WTC11 (cell line): ENCODE data around the gene MEIG1. TPM values are rescaled to one million over a fixed set of nuclear protein-coding genes. Genes with fewer than 3 reads are reported as not detected.

ENCODE experiments used
- ATAC-seq: fragments of 200-7000 bp; cut with Tn5 transposase; 2 replicates; pipeline ENCODE4 v1.10.0; 2021; ENCODE audit warnings: mild to moderate bottlenecking, moderate library complexity
- CTCF ChIA-PET: fragments of 300-600 bp; sonication (Branson Sonifier 250); formaldehyde crosslinking; loops from one replicate; lab custom pipeline; 2021; ENCODE audit warnings: antibody characterized with exemption; lab: Charles Lee
- POLR2A ChIA-PET: fragments of 350-600 bp; sonication (Branson Sonifier 250); formaldehyde crosslinking; loops from one replicate; lab custom pipeline; 2021; ENCODE audit warnings: antibody characterized with exemption; lab: Charles Lee
- DNase-seq: peaks from one replicate; pipeline ENCODE4 v3.0.0; 2021; ENCODE audit warnings: low spot score
- H3K27ac Mint-ChIP-seq: 2 replicates; pipeline ENCODE4 v1.8.0; 2021; ENCODE audit warnings: mixed read lengths
- H3K27me3 Mint-ChIP-seq: 2 replicates; pipeline ENCODE4 v1.8.0; 2021; ENCODE audit warnings: low read depth, mild to moderate bottlenecking, moderate library complexity, mixed read lengths
- H3K36me3 Mint-ChIP-seq: 2 replicates; pipeline ENCODE4 v1.8.0; 2021; ENCODE audit warnings: mixed read lengths
- H3K4me1 Mint-ChIP-seq: 2 replicates; pipeline ENCODE4 v1.8.0; 2022; ENCODE audit warnings: mixed read lengths
- H3K4me3 Mint-ChIP-seq: 2 replicates; pipeline ENCODE4 v1.8.0; 2021; ENCODE audit warnings: mild to moderate bottlenecking, moderate library complexity, mixed read lengths
- H3K9me3 Mint-ChIP-seq: 2 replicates; pipeline ENCODE4 v1.8.0; 2021; ENCODE audit warnings: mixed read lengths
- CBFB ChIP-seq: sonication (generic); formaldehyde crosslinking; IDR thresholded peaks from 2 replicates; pipeline ENCODE4 v1.8.1; 2022; ENCODE audit warnings: mild to moderate bottlenecking, low read depth, missing genetic modification reagents
- ELF4 ChIP-seq: sonication (generic); formaldehyde crosslinking; IDR thresholded peaks from 2 replicates; pipeline ENCODE4 v1.8.1; 2022; ENCODE audit warnings: low read depth, mild to moderate bottlenecking, moderate library complexity, missing genetic modification reagents
- FOXJ3 ChIP-seq: sonication (generic); formaldehyde crosslinking; IDR thresholded peaks from 2 replicates; pipeline ENCODE4 v1.9.0; 2021; ENCODE audit warnings: missing genetic modification reagents, mild to moderate bottlenecking, borderline replicate concordance
- GABPB1 ChIP-seq: sonication (generic); formaldehyde crosslinking; IDR thresholded peaks from 2 replicates; pipeline ENCODE4 v1.8.1; 2023; ENCODE audit warnings: mild to moderate bottlenecking, missing genetic modification reagents
- HMGA2 ChIP-seq: fragments of 250-450 bp; sonication (Bioruptor Pico); IDR thresholded peaks from 2 replicates; pipeline ENCODE4 v1.4.0; 2021; ENCODE audit warnings: mild to moderate bottlenecking, moderate library complexity
- IRF2 ChIP-seq: sonication (generic); formaldehyde crosslinking; IDR thresholded peaks from 2 replicates; pipeline ENCODE4 v1.8.0; 2022; ENCODE audit warnings: low read depth, missing genetic modification reagents, borderline replicate concordance
- KAT7 ChIP-seq: sonication (generic); formaldehyde crosslinking; IDR thresholded peaks from 2 replicates; pipeline ENCODE4 v1.8.1; 2023; ENCODE audit warnings: missing genetic modification reagents, mild to moderate bottlenecking, borderline replicate concordance
- MYBL2 ChIP-seq: sonication (generic); formaldehyde crosslinking; IDR thresholded peaks from 2 replicates; pipeline ENCODE4 v1.8.1; 2023; ENCODE audit warnings: mild to moderate bottlenecking, moderate library complexity, missing genetic modification reagents
- NR3C1 ChIP-seq: sonication (generic); formaldehyde crosslinking; conservative IDR thresholded peaks from 2 replicates; pipeline ENCODE4 v1.8.1; 2023; ENCODE audit warnings: low read depth, mild to moderate bottlenecking, missing genetic modification reagents
- PRRX2 ChIP-seq: fragments of 250-450 bp; sonication (Bioruptor Pico); IDR thresholded peaks from 2 replicates; pipeline ENCODE4 v1.8.0; 2021; ENCODE audit warnings: mild to moderate bottlenecking
- SOX15 ChIP-seq: fragments of 250-450 bp; sonication (Bioruptor Pico); IDR thresholded peaks from 2 replicates; pipeline ENCODE4 v1.9.0; 2021; ENCODE audit warnings: mild to moderate bottlenecking
- ZMAT4 ChIP-seq: fragments of 250-450 bp; sonication (Bioruptor Pico); IDR thresholded peaks from 2 replicates; pipeline ENCODE4 v1.9.0; 2021; ENCODE audit warnings: mild to moderate bottlenecking
- ZNF232 ChIP-seq: sonication (generic); formaldehyde crosslinking; IDR thresholded peaks from 2 replicates; pipeline ENCODE4 v1.8.0; 2022; ENCODE audit warnings: mild to moderate bottlenecking, missing genetic modification reagents
- ZNF281 ChIP-seq: sonication (generic); formaldehyde crosslinking; IDR thresholded peaks from 2 replicates; pipeline ENCODE4 v1.8.0; 2023; ENCODE audit warnings: mild to moderate bottlenecking, missing genetic modification reagents
- ZNF423 ChIP-seq: fragments of 250-450 bp; sonication (Bioruptor Pico); IDR thresholded peaks from 2 replicates; pipeline ENCODE4 v2.1.2; 2022; ENCODE audit warnings: mild to moderate bottlenecking, moderate library complexity
- ZNF671 ChIP-seq: fragments of 250-450 bp; sonication (Bioruptor Pico); IDR thresholded peaks from 2 replicates; pipeline ENCODE4 v1.8.0; 2021; ENCODE audit warnings: mild to moderate bottlenecking
- ZSCAN18 ChIP-seq: fragments of 250-450 bp; sonication (Bioruptor Pico); IDR thresholded peaks from 2 replicates; pipeline ENCODE4 v2.1.2; 2022; ENCODE audit warnings: mild to moderate bottlenecking, moderate library complexity
- total RNA-seq: library from RNA; stranded (reverse); gene quantifications from 3 replicates; pipeline ENCODE4 v1.2.3, GENCODE V29; 2021
- TF ChIP-seq, protein P1 (sequence below): sonication (generic); formaldehyde crosslinking; IDR thresholded peaks from 2 replicates; pipeline ENCODE4 v1.8.1; 2023; ENCODE audit warnings: mild to moderate bottlenecking, missing genetic modification reagents
- TF ChIP-seq, protein P2 (sequence below): sonication (generic); formaldehyde crosslinking; conservative IDR thresholded peaks from 2 replicates; pipeline ENCODE4 v1.8.1; 2022; ENCODE audit warnings: mild to moderate bottlenecking, missing genetic modification reagents
- TF ChIP-seq, protein P3 (sequence below): sonication (generic); formaldehyde crosslinking; IDR thresholded peaks from 2 replicates; pipeline ENCODE4 v1.8.0; 2022; ENCODE audit warnings: mild to moderate bottlenecking, missing genetic modification reagents

Gene MEIG1
- total RNA-seq, 1 experiment from 2014 or later = not detected

DNA sequence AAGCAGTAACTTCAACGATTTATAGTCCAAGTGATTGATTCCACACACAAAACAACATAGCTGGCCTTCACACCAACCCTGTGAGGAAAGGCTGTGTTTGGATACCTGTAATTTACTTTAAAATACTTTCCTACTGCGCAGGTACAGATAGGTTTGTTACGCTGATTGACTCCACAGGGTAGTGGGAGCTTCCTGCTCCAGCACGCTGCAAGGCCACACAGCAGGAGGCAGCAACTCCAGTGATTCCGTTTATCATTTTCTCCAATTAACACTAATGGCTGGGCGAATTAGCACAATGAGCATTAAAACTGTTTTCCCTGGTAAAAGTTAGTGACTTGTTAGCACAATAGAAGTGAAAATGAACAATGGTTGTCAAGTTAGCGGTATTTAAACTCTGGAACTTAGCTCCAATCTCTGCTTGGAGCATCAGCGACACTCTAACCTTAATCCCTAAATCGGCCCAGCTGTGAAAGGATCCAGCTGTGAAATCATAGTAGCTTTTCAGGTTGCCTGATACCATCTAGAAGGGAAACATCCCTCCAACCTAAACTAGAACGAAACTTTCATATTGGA, 6.3 kb upstream of the MEIG1 start (continued):
- TF ChIP-seq, protein P1, sequence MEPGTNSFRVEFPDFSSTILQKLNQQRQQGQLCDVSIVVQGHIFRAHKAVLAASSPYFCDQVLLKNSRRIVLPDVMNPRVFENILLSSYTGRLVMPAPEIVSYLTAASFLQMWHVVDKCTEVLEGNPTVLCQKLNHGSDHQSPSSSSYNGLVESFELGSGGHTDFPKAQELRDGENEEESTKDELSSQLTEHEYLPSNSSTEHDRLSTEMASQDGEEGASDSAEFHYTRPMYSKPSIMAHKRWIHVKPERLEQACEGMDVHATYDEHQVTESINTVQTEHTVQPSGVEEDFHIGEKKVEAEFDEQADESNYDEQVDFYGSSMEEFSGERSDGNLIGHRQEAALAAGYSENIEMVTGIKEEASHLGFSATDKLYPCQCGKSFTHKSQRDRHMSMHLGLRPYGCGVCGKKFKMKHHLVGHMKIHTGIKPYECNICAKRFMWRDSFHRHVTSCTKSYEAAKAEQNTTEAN (CRISPR knock-in tag) = no peak
- TF ChIP-seq, protein P2, sequence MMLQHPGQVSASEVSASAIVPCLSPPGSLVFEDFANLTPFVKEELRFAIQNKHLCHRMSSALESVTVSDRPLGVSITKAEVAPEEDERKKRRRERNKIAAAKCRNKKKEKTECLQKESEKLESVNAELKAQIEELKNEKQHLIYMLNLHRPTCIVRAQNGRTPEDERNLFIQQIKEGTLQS = no peak
- TF ChIP-seq PRRX2 (no peak), HMGA2 (CRISPR knock-in tag) (no peak), NR3C1 (CRISPR knock-in tag) (no peak), ELF4 (CRISPR knock-in tag) (no peak)

DNA sequence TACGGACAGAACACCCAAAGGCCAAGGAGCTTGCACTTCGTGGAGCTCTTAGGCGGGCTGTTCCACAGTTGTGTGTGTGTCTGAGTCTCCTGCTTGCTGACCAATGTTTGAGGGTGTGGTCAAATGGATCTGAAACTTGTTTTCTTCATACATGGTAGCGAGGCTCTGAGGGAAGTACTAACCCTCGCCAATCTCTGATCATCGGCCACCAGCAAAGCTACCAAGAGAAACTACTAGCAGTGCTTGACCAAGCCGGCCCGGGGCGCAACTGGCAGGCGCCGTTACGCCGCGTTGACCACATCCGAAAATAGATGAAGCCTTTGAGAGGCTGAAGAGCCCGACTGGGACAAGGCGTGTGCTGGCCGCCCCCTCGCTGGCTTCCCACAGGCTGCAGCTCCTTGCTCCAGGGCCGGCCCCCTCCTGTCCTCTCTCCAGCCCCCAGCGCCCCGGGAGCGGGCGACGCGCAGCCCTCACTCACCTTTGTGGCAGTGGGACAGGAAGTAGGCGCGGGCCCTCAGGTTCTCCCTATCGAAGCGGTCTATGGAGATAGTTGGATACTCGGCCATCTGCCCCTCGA, 5.7 kb upstream of the MEIG1 start:
- no peak for TF ChIP-seq ZNF423 (CRISPR knock-in tag)
- no peak for TF ChIP-seq ZMAT4
- TF ChIP-seq ZSCAN18 (CRISPR knock-in tag) = no peak
- Mint-ChIP-seq H3K27me3 (peaks cover 63% of the 10 kb centered on the region), H3K4me3 (peak overlapping the region; percentile 80), H3K36me3 (peaks cover 2% of the 10 kb centered on the region; the same call in 1 of the 2 replicates), H3K27ac (peak overlapping the region; percentile 87; the same call in 1 of the 2 replicates), H3K9me3 (peaks cover 3% of the 10 kb centered on the region; the same call in 1 of the 2 replicates), H3K4me1 (peaks cover 24% of the 10 kb centered on the region)
- peak; percentile 36 for ATAC-seq
- CTCF ChIA-PET = interaction anchor here (0.5 to 2.0 kb wide), 14 partner anchors 18 to 640 kb away, joined by 3 to 10 read pairs (median 4); partner anchors contain the start of genes CDNF, HSPA14, MSANTD7 and RPP38
- POLR2A ChIA-PET = interaction anchor here (0.5 to 2.7 kb wide), 3 partner anchors 75 to 129 kb away, joined by 5 to 15 read pairs (median 12); partner anchors contain the start of genes CDNF, HSPA14, MSANTD7 and SUV39H2
- DNase-seq = no peak

- peak within 1 kb of the TSS; percentile 87 for H3K27ac Mint-ChIP-seq
- ChIA-PET CTCF (interaction anchor here (0.6 to 2.0 kb wide), 7 partner anchors 27 to 640 kb away, joined by 3 to 10 read pairs (median 5); partner anchors contain the start of genes CDNF, HSPA14, MSANTD7 and SUV39H2), POLR2A (interaction anchor here (2.0 to 2.7 kb wide), 2 partner anchors 76 to 116 kb away, joined by 12 to 15 read pairs; partner anchors contain the start of genes CDNF, HSPA14, MSANTD7 and SUV39H2)
- peaks cover 24% of the 10 kb centered on the region for H3K4me1 Mint-ChIP-seq
- H3K9me3 Mint-ChIP-seq = peaks cover 3% of the 10 kb centered on the region; the same call in 1 of the 2 replicates
- peaks cover 70% of the 10 kb centered on the region for H3K27me3 Mint-ChIP-seq
- peak; percentile 85 for DNase-seq
- H3K36me3 Mint-ChIP-seq = no peaks in the 10 kb centered on the region
- ATAC-seq = peak; percentile 90
- peak within 1 kb of the TSS; percentile 80 for H3K4me3 Mint-ChIP-seq
- TF ChIP-seq GABPB1 (CRISPR knock-in tag) = peak; percentile 94
- TF ChIP-seq, protein P3, sequence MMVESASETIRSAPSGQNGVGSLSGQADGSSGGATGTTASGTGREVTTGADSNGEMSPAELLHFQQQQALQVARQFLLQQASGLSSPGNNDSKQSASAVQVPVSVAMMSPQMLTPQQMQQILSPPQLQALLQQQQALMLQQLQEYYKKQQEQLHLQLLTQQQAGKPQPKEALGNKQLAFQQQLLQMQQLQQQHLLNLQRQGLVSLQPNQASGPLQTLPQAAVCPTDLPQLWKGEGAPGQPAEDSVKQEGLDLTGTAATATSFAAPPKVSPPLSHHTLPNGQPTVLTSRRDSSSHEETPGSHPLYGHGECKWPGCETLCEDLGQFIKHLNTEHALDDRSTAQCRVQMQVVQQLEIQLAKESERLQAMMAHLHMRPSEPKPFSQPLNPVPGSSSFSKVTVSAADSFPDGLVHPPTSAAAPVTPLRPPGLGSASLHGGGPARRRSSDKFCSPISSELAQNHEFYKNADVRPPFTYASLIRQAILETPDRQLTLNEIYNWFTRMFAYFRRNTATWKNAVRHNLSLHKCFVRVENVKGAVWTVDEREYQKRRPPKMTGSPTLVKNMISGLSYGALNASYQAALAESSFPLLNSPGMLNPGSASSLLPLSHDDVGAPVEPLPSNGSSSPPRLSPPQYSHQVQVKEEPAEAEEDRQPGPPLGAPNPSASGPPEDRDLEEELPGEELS (CRISPR knock-in tag) = peak; percentile 63; the same call in 1 of the 2 replicates
- TF ChIP-seq FOXJ3 (CRISPR knock-in tag) = no peak
- no peak for TF ChIP-seq ZSCAN18 (CRISPR knock-in tag)
- 0 out of 2 replicates have a peak, but pooled peaks have one; percentile 90 for TF ChIP-seq CBFB (CRISPR knock-in tag)
- peak; percentile 81; the same call in 1 of the 2 replicates for TF ChIP-seq ZNF232
- TF ChIP-seq ZNF671 (CRISPR knock-in tag) = no peak
- TF ChIP-seq KAT7 = peak; percentile 75; the same call in 1 of the 2 replicates
- TF ChIP-seq IRF2 (CRISPR knock-in tag) = no peak
- no peak for TF ChIP-seq SOX15 (CRISPR knock-in tag)
- TF ChIP-seq MYBL2 = peak; percentile 82
- peak; percentile 89 for TF ChIP-seq ZNF281 (CRISPR knock-in tag)
Observed at GRCh38 chr10:14954001-14954770, 5.0 kb upstream of the MEIG1 start, which contains the start of gene DCLRE1C. Gene DCLRE1C (minus strand): TSS chr10:14954096. CDS start chr10:14954010, 86 bp downstream.
